Activated CD4-positive, alpha-beta T cell treated with anti-CD3 and anti-CD28 coated beads, Interleukin-2, Interleukin-6, amounts not matched to agents 100 ng/mL and 50 ng/mL, durations not matched to agents 16 hours and 8 hours (primary cell): ENCODE results near the gene ZCCHC2.

Source experiments
- DNase-seq: peaks from one replicate; pipeline ENCODE4 v3.0.0-alpha.2; 2020

ZCCHC2 gene

GRCh38 chr18:62611453-62612288, 88.8 kb downstream of the ZCCHC2 start:
- DNase-seq: no peak

- no peak for DNase-seq
These were observed 89.4 kb downstream of the ZCCHC2 start for GRCh38 chr18:62612289-62612645.

GRCh38 chr18:62612776-62613175, 90.0 kb downstream of the ZCCHC2 start:
- no peak for DNase-seq

GRCh38 chr18:62614494-62614893, 91.7 kb downstream of the ZCCHC2 start:
- no peak for DNase-seq

GRCh38 chr18:62616331-62616805, 93.5 kb downstream of the ZCCHC2 start:
- DNase-seq: no peak

GRCh38 chr18:62617793-62618591, 95.2 kb downstream of the ZCCHC2 start:
- DNase-seq: no peak

- DNase-seq: no peak
These were observed 95.9 kb downstream of the ZCCHC2 start for GRCh38 chr18:62618735-62619134.

GRCh38 chr18:62621546-62621945, 98.7 kb downstream of the ZCCHC2 start:
- DNase-seq: no peak

GRCh38 chr18:62625019-62625418, 102.2 kb downstream of the ZCCHC2 start:
- DNase-seq: no peak
